HepG2 (cell line): ENCODE measurements around the gene TMEM158. TPM values are rescaled to one million over a fixed set of nuclear protein-coding genes. Genes with fewer than 3 reads are reported as not detected.
A peak's percentile ranks its signal among the peaks of the same experiment; 100 is the strongest.

Source experiments
- ATAC-seq: fragments of 200-7000 bp; cut with Tn5 transposase; 3 replicates; pipeline ENCODE4 v1.9.1; 2020; ENCODE audit warnings: mild to moderate bottlenecking, moderate library complexity
- BruUV-seq: library from RNA; stranded (reverse); fragments of 400-500 nt; replicated peaks from 2 replicates; lab custom pipeline; 2021; lab: Mats Ljungman, UMichigan
- CTCF ChIA-PET: fragments of 300-600 bp; formaldehyde crosslinking; extraction: SDS; loops from one replicate; lab custom pipeline; 2021; ENCODE audit warnings: low total read pairs, inconsistent platforms, low intra/inter-chr PET ratio; lab: Yijun Ruan, JAX
- POLR2A ChIA-PET: fragments of 350-600 bp; sonication (Branson Sonifier 250); formaldehyde crosslinking; loops from one replicate; lab custom pipeline; 2020; ENCODE audit warnings: antibody characterized with exemption, inconsistent platforms; lab: Yijun Ruan, JAX
- DNase-seq: peaks from one replicate; pipeline ENCODE4 v3.0.0-alpha.2; 2015; ENCODE audit warnings: low spot score
- FAIRE-seq: peaks from 3 replicates; lab custom pipeline; 2011; peaks lifted over from hg19 to GRCh38; lab: Jason Lieb, UNC
- H2AFZ ChIP-seq: one replicate; pipeline ENCODE4 v1.6.1; 2011; ENCODE audit warnings: low read length, inconsistent platforms
- H3K27ac ChIP-seq: fragments of 300-600 bp; 3 replicates; pipeline ENCODE4 v1.8.0; 2011; ENCODE audit warnings: mixed run types, mild to moderate bottlenecking, mixed read lengths, low read length, inconsistent platforms; ENCODE audit not compliant: insufficient read depth; ENCODE audit errors: extremely low read length
- H3K27me3 ChIP-seq, 2 experiments: fragments of 200-600 bp in 1 of 2; 2 replicates in 1 of 2; 3 replicates in 1 of 2; pipeline versions ENCODE4 v1.6.0 to v1.8.0; 2011; ENCODE audit warnings: low read length in 2 of 2, mild to moderate bottlenecking in 2 of 2, moderate library complexity in 2 of 2, inconsistent platforms in 1 of 2; ENCODE audit not compliant: insufficient read depth in 2 of 2, control insufficient read depth in 1 of 2
- H3K36me3 ChIP-seq, 2 experiments: fragments of 200-600 bp in 1 of 2; replicated peaks in 1 of 2; 2 replicates in 1 of 2; 3 replicates in 1 of 2; pipeline versions ENCODE4 v1.5.1 to v1.8.0; 2011; ENCODE audit warnings: low read length in 2 of 2, inconsistent platforms in 1 of 2; ENCODE audit not compliant: insufficient read depth in 2 of 2, control insufficient read depth in 1 of 2
- H3K4me1 ChIP-seq: 2 replicates; pipeline ENCODE4 v1.5.1; 2012; ENCODE audit warnings: low read length, inconsistent platforms; ENCODE audit not compliant: insufficient read depth
- H3K4me2 ChIP-seq: 2 replicates; pipeline ENCODE4 v1.6.0; 2011; ENCODE audit warnings: low read depth, low read length, inconsistent platforms
- H3K4me3 ChIP-seq, 3 experiments: fragments of 200-600 bp in 1 of 3; sonication (generic), shearing (Covaris generic) in 1 of 3; replicated peaks in 1 of 3; 2 replicates each; pipeline ENCODE4 v1.5.1; 2011 to 2016; ENCODE audit warnings: low read length in 3 of 3, inconsistent platforms in 2 of 3, low read depth in 2 of 3, mild to moderate bottlenecking in 2 of 3, control low read depth in 1 of 3, mixed read lengths in 1 of 3; ENCODE audit not compliant: insufficient read depth in 1 of 3
- H3K79me2 ChIP-seq: one replicate; pipeline ENCODE4 v1.6.1; 2011; ENCODE audit warnings: low read length, inconsistent platforms; ENCODE audit not compliant: insufficient read depth
- H3K9ac ChIP-seq: 2 replicates; pipeline ENCODE4 v1.6.0; 2011; ENCODE audit warnings: mild to moderate bottlenecking, low read depth, low read length, inconsistent platforms; ENCODE audit not compliant: insufficient read depth
- H3K9me3 ChIP-seq: 2 replicates; pipeline ENCODE4 v1.5.1; 2012; ENCODE audit warnings: mild to moderate bottlenecking, low read length
- H4K20me1 ChIP-seq: 2 replicates; pipeline ENCODE4 v1.6.0; 2011; ENCODE audit warnings: inconsistent platforms, mild to moderate bottlenecking, low read length, moderate library complexity; ENCODE audit not compliant: insufficient read depth
- MXD3 ChIP-seq: IDR thresholded peaks from 2 replicates; pipeline ENCODE4 v1.6.1; 2016; ENCODE audit warnings: mild to moderate bottlenecking, missing biosample characterization, missing genetic modification reagents
- ZKSCAN1 ChIP-seq: fragments of 150-350 bp; IDR thresholded peaks from 2 replicates; pipeline ENCODE4 v1.6.1; 2014; ENCODE audit warnings: low read length
- ZNF589 ChIP-seq: sonication (generic); formaldehyde crosslinking; conservative IDR thresholded peaks from 2 replicates; pipeline ENCODE4 v1.8.0; 2022; ENCODE audit warnings: mild to moderate bottlenecking, moderate library complexity, missing genetic modification reagents
- ZNF607 ChIP-seq: sonication (generic); formaldehyde crosslinking; IDR thresholded peaks from 2 replicates; pipeline ENCODE4 v1.5.1; 2020; ENCODE audit warnings: missing genetic modification reagents, mild to moderate bottlenecking, borderline replicate concordance
- ZNF609 ChIP-seq: sonication (generic); formaldehyde crosslinking; IDR thresholded peaks from 2 replicates; pipeline ENCODE4 v1.4.0; 2020; ENCODE audit warnings: mild to moderate bottlenecking, missing genetic modification reagents, borderline replicate concordance
- WGBS: methylation state at CpG from one replicate; pipeline ENCODE4 v1.1.6; 2017; ENCODE audit warnings: low lambda C conversion rate; 5-methylcytosine and 5-hydroxymethylcytosine counted together
- in situ Hi-C: cut with HindIII; loops from 2 replicates; pipeline ENCODE4 v1.10.0; 2017; ENCODE audit warnings: low pct_unique_long_range_greater_than_20kb; ENCODE audit not compliant: extremely low pct_ligation_motif_present
- intact Hi-C: fragments of 100-400 bp; cut with micrococcal nuclease; formaldehyde crosslinking; loops from one replicate; pipeline ENCODE4 v1.10.0; 2022; ENCODE audit not compliant: unreplicated experiment
- polyA plus RNA-seq, 8 experiments: library from polyadenylated mRNA; depleted of rRNA in 3 of 8; stranded (reverse) in 7 of 8; unstranded in 1 of 8; fragments of >200 nt; fragmentation: Illumina TruSeq in 4 of 8; extraction: Trizol in 4 of 8; gene quantifications; 2 replicates each; pipeline versions ENCODE4 v1.2.1 to v1.2.3, GENCODE V29; 2011 to 2016; ENCODE audit warnings: low read depth in 4 of 8, missing spikeins in 1 of 8, mixed read lengths in 1 of 8; ENCODE audit not compliant: insufficient read depth in 1 of 8
- total RNA-seq, 5 experiments: library from RNA; depleted of rRNA; stranded (reverse); fragments of >200 nt; fragmentation: Illumina TruSeq; extraction: Trizol; gene quantifications; 2 replicates each; pipeline ENCODE4 v1.2.3, GENCODE V29; 2016; ENCODE audit warnings: low read depth in 1 of 5
- TF ChIP-seq, protein P1 (sequence below): sonication (generic); formaldehyde crosslinking; IDR thresholded peaks from 2 replicates; pipeline ENCODE4 v1.5.0; 2020; ENCODE audit warnings: mild to moderate bottlenecking, missing genetic modification reagents, moderate library complexity

Gene TMEM158
- total and polyA plus RNA-seq, 2 of the 13 experiments (the other 11 are each of a cell fraction or from before 2014, with no cell fraction given), result 0.13 TPM; not detected in 1

DNA sequence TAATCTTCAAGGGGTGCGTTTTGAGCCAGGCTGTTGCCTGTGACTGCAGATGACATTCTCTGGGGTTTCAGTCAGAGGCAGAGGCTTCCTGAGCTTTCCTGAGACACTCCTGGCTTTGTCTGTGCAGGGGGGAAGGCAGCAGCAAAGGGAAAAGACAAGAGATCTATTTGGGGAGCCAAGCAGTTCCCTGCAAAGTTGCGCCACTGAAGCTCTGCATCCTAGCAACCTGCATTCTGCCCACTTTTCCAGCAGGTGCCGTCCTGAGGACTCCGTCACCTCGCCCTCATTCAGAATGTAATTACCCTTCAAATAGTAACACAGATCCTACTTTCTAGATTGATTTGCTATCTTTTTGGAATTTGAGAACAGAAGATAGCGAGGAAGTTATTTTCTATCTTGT lies 1.9 kb upstream of the TMEM158 start:
- CTCF ChIA-PET, result no interaction called here
- in situ Hi-C loops, result loop anchor here (10.0 to 25.0 kb wide), 2 partner anchors 437 to 684 kb away; no protein-coding TSS in a partner anchor
- intact Hi-C loops, result loop anchor here (5.0 kb wide), 2 partner anchors 269 to 284 kb away; no protein-coding TSS in a partner anchor

DNA sequence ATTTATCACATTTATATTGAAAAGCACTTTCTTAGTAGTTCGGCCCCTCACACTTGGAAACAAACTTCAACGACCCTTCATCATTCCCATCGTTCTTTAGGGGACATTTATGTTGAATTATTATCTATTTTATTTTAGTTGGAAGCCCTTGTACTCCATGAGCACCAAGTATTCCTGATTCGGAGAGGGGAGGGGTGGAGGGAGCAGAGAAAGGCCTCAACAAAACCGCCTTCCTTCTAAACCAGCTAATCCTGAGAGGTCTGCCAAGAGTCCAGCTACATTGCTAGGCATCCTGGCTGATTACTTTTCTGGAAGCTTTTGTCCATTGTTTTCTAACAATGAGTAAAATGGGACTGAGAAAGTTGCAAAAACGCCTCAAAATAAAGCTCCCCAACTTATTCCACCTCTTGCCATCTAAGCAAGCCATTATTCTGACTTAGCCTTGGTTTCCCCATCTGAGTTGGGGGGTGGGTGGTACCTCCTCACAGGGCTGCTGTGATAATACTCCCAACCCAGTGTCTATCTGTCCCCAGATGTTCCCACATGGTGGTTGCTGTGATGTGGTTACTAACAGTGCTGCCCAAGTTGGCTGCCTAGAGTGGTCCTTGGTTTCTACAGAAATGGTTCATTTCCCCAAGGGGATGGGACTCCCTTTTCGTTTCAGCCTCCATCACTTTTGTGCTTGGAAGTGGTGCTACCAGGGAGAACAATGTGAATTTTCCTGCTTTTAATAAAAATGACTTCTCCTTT lies 1.2 kb upstream of the TMEM158 start:
- no peak overlapping the region for H3K4me3 ChIP-seq
- H3K36me3 ChIP-seq, result no peaks in the 10 kb centered on the region
- H3K79me2 ChIP-seq, result no peaks in the 10 kb centered on the region
- H3K27ac ChIP-seq, result no peak overlapping the region
- H3K4me1 ChIP-seq, result 0 out of 2 replicates have a peak, but pooled peaks cover 5% of the 10 kb centered on the region
- ChIA-PET POLR2A (no interaction called here), CTCF (no interaction called here)
- FAIRE-seq, result no peak
- no peak for DNase-seq
- H3K27me3 ChIP-seq, result peaks cover 6 to 72% of the 10 kb centered on the region in 2 experiments; a peak in 4 of 5 replicates
- BruUV-seq, result no TSS peak
- intact Hi-C loops, result loop anchor here (5.0 kb wide), 2 partner anchors 270 to 285 kb away; no protein-coding TSS in a partner anchor
- no peaks in the 10 kb centered on the region for H3K9me3 ChIP-seq
- in situ Hi-C loops, result loop anchor here (10.0 to 25.0 kb wide), 2 partner anchors 438 to 685 kb away; no protein-coding TSS in a partner anchor
- 35% methylated on average over 7 of the region's 7 CpGs for WGBS
- no peak for ATAC-seq
- H3K9ac ChIP-seq, result no peak overlapping the region
- H4K20me1 ChIP-seq, result no peaks in the 10 kb centered on the region
- no peak overlapping the region for H2AFZ ChIP-seq
- no peak overlapping the region for H3K4me2 ChIP-seq
- no peak for TF ChIP-seq ZNF609 (CRISPR knock-in tag)
- TF ChIP-seq ZNF607, result no peak
- TF ChIP-seq MXD3 (CRISPR knock-in tag), result no peak
- no peak for TF ChIP-seq ZKSCAN1

More for the DNA sequence above, 1.9 kb upstream of the TMEM158 start:
- POLR2A ChIA-PET, result no interaction called here
- ATAC-seq, result peak; percentile 34; the same call in 2 of the 3 replicates
- Histone ChIP-seq H3K4me2 (no peak overlapping the region), H2AFZ (no peak overlapping the region), H3K27ac (no peak overlapping the region), H3K9ac (no peak overlapping the region), H3K4me3 (no peak overlapping the region), H3K27me3 (peaks cover 6 to 69% of the 10 kb centered on the region in 2 experiments; a peak in 4 of 5 replicates), H3K79me2 (no peaks in the 10 kb centered on the region), H3K4me1 (0 out of 2 replicates have a peak, but pooled peaks cover 5% of the 10 kb centered on the region), H3K36me3 (no peaks in the 10 kb centered on the region), H3K9me3 (no peaks in the 10 kb centered on the region), H4K20me1 (no peaks in the 10 kb centered on the region)
- WGBS, result 25% methylated on average over 6 of the region's 6 CpGs
- TF ChIP-seq, protein P1, sequence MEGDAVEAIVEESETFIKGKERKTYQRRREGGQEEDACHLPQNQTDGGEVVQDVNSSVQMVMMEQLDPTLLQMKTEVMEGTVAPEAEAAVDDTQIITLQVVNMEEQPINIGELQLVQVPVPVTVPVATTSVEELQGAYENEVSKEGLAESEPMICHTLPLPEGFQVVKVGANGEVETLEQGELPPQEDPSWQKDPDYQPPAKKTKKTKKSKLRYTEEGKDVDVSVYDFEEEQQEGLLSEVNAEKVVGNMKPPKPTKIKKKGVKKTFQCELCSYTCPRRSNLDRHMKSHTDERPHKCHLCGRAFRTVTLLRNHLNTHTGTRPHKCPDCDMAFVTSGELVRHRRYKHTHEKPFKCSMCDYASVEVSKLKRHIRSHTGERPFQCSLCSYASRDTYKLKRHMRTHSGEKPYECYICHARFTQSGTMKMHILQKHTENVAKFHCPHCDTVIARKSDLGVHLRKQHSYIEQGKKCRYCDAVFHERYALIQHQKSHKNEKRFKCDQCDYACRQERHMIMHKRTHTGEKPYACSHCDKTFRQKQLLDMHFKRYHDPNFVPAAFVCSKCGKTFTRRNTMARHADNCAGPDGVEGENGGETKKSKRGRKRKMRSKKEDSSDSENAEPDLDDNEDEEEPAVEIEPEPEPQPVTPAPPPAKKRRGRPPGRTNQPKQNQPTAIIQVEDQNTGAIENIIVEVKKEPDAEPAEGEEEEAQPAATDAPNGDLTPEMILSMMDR, result peak; percentile 17; the same call in 1 of the 2 replicates
- TF ChIP-seq ZNF589 (CRISPR knock-in tag), result no peak
- FAIRE-seq, result no peak
- no TSS peak for BruUV-seq
- DNase-seq, result no peak
